WI38 (cell line): ENCODE measurements around the gene AHRR.

Experiments used
- H3K4me3 ChIP-seq: 2 replicates; pipeline ENCODE4 v1.5.1; 2011; ENCODE audit warnings: low read depth, mild to moderate bottlenecking, control low read depth, low read length
- TF ChIP-seq, protein P1 (sequence below): IDR thresholded peaks from 2 replicates; pipeline ENCODE4 v1.5.1; 2012; ENCODE audit warnings: low read depth, mild to moderate bottlenecking, control low read depth, low read length

AHRR gene

DNA sequence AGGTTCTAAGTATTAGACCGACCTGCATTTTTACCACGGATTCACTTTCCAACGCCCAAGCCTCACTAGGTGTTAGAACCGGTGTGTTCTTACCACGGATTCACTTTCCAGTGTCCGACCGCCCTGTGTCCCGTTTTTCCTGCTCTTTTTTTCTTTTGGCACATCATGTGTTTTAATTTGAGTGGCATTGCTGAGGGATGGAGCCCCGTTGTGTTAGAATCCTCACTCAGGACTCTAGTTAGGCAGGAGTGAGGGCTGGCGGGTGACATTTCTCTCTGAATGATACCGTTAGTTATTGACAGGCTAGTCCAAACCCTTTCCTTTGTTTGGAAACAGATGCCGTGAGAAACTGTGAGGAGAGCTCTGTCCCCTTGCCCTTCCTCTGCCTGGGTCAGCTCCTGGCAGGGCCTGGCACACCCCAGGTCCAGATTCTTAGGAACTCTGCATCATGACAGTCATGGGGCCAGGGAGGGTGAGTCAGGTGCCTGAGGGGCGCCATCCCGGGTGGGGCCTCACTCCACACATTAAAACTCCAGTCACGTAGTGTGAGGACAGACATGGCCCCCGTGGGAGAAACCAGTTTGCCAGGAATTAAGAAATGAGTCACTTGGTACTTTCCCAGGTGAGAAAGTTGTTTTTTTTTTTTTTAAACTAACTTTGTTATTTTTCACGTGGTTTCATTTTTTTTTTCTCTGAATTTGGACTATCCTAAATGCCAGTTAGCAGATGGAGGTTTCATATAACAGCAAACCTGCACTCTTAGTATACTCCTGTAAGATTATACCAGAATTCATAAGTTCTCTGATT is 137.2 kb downstream of the AHRR start:
- no peak overlapping the region for H3K4me3 ChIP-seq
- TF ChIP-seq, protein P1, sequence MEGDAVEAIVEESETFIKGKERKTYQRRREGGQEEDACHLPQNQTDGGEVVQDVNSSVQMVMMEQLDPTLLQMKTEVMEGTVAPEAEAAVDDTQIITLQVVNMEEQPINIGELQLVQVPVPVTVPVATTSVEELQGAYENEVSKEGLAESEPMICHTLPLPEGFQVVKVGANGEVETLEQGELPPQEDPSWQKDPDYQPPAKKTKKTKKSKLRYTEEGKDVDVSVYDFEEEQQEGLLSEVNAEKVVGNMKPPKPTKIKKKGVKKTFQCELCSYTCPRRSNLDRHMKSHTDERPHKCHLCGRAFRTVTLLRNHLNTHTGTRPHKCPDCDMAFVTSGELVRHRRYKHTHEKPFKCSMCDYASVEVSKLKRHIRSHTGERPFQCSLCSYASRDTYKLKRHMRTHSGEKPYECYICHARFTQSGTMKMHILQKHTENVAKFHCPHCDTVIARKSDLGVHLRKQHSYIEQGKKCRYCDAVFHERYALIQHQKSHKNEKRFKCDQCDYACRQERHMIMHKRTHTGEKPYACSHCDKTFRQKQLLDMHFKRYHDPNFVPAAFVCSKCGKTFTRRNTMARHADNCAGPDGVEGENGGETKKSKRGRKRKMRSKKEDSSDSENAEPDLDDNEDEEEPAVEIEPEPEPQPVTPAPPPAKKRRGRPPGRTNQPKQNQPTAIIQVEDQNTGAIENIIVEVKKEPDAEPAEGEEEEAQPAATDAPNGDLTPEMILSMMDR: no peak

DNA sequence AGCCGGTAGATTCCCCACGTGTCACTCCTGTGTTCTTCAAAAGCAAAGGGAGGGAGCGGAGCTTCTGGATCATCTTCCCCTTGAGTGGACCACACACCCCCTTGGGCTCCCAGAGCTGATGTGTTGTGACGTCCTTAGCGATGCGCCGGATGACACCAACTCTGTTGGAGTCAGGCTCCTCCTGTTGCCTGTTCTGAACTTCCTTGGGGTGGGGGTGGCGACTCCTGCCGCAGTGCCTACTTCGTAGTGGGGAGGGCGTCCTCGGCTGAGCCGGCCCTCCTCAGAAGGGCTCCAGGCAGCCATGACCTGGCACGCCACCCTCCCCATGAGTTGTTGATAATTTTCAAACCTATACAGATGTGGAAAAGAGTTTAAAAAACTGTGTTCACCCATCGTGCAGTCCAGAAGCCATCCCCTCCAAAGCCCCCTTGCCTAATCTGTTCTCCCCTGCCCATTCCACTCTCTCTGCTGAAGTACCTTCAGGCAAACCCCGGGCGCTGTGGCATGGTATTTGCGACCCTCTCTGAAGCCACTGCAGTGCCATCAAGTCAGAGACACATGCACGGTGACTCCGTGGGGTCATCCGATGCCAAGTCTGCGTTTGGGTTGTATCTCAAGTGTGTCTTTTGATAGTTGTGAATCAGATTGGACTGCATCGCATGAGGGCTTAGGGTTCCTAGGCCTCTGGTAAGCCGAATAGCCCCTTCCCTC is 138.2 kb downstream of the AHRR start:
- TF ChIP-seq, protein P1: no peak
- no peak overlapping the region for H3K4me3 ChIP-seq

DNA sequence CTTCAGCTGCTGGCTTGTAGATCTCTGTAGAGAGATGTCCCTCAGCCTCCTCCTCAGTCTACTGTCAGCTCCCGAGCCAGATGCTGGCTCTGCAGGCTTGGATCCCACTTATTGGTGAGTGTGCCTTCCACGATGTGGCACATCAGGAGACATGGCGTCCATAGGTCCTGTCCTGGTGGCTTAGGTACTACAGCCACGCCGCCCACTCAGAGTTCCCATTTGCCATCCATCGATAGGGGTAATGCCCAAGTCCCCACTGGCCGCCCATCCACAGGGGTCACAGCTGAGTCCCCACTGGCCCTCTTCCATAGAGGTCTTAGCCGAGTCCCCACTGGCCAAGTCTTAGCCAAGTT is 138.7 kb downstream of the AHRR start:
- TF ChIP-seq, protein P1: no peak
- no peak overlapping the region for H3K4me3 ChIP-seq

DNA sequence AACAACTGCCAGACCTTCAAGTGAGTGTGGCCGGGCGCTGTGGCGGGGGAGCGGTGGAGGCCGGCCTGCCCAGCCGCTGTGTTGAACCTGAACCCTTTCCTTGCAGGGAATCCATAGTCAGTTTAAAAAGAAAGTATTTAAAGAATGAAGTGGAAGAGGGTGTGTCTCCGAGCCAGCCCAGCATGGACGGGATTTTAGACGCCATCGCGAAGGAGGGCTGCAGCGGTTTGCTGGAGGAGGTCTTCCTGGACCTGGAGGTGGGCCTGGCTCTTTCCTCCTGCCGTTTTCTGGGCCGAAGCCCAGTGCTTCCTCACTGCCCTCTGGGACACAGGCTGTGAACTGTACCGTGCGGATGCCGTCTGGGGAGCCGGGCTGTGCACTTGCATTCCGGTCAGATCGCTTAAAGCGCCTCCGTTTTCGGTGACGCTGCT is 140.6 kb downstream of the AHRR start:
- TF ChIP-seq, protein P1: no peak
- H3K4me3 ChIP-seq: no peak overlapping the region

DNA sequence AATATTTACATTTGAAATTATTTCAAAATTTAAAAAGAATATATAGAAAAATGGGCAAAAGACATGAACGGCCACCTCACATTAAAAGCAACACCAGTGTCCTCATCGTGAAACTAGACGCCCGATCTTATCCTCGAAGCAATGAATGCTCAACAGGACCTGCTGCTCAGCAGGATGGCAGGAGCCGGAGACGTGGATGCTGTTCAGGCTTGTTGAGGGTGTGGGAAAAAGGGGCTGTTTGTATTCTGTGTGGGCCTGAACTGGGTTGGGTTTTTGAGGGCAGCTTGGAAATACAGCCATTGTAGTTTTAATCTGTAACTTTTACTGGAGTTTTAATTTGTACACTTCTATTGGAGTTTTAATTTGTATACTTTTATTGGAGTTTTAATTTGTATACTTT is 141.8 kb downstream of the AHRR start:
- TF ChIP-seq, protein P1: no peak
- no peak overlapping the region for H3K4me3 ChIP-seq

DNA sequence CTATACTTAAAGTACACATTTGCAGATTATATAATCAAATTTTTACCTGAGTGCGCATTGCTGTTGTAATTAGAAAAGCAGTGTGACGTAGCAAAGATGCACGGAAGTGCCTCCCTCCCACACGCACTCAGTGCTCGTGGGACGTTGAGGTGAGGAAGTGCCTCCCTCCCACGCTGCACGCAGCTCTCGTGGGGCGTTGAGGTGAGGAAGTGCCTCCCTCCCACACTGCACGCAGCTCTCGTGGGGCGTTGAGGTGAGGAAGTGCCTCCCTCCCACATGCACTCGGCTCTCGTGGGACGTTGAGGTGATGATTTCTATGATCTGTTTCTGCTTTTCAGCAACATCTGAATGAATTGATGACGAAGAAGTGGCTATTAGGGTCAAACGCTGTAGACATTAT is 142.4 kb downstream of the AHRR start:
- H3K4me3 ChIP-seq: no peak overlapping the region
- TF ChIP-seq, protein P1: no peak

DNA sequence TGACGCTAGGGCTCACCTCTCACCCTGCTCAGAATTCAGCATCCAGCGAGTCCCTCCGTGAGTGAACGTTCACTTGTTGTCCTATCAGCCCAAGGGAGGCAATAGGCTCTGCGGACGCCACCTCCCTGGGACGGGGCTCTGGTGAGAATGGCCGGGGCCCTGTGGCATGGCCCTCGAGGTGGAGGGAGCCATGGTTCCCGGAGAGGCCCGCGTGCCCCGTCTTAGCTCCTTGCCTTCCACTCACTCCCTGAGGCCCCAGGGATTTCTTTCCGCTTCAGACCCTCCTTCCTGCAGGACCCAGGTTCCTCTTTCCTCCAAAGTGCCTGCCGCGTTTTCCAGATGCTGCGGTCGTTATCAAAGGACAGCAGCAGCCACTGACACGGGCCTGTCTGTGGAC is 142.9 kb downstream of the AHRR start:
- no peak overlapping the region for H3K4me3 ChIP-seq
- TF ChIP-seq, protein P1: no peak
